Stomach (tissue), 9 donors: ENCODE data around the gene ZNF638. TPM values are rescaled to one million over a fixed set of nuclear protein-coding genes. Genes with fewer than 3 reads are reported as not detected.

Experiments used
- DNase-seq, 2 donors: peaks; one replicate each; pipeline versions ENCODE4 v3.0.0 to v3.0.0-alpha.2; 2013 to 2019
- H3K27ac ChIP-seq, 5 donors: fragments of 200-600 bp in 4 of 5; sonication (generic) in 4 of 5; one replicate each; pipeline ENCODE4 v1.5.1; 2013 to 2019; ENCODE audit warnings: mild to moderate bottlenecking in 1 of 5, moderate library complexity in 1 of 5
- H3K27me3 ChIP-seq, 3 donors: fragments of 200-600 bp; sonication (generic); one replicate each; pipeline ENCODE4 v1.5.1; 2017 to 2019; ENCODE audit warnings: mixed run types in 1 of 3
- H3K36me3 ChIP-seq, 4 donors: fragments of 200-600 bp; sonication (generic); 1 replicate in 3 of 4; 2 replicates in 1 of 4; pipeline ENCODE4 v1.5.1; 2016 to 2019
- H3K4me1 ChIP-seq, 4 donors: fragments of 200-600 bp; sonication (generic); one replicate each; pipeline ENCODE4 v1.5.1; 2016 to 2019
- H3K4me3 ChIP-seq, 4 donors: fragments of 200-600 bp; sonication (generic) in 3 of 4; one replicate each; pipeline ENCODE4 v1.5.1; 2016 to 2019; ENCODE audit warnings: mild to moderate bottlenecking in 1 of 4
- H3K9me3 ChIP-seq, 4 donors: fragments of 200-600 bp; sonication (generic); one replicate each; pipeline ENCODE4 v1.5.1; 2016 to 2019
- CTCF ChIP-seq, 7 experiments: fragments of 450-650 bp in 4 of 7; fragments of 200-600 bp in 3 of 7; sonication (generic) in 3 of 7; IDR thresholded peaks; one replicate each; pipeline ENCODE4 v1.5.1; 2016 to 2019; ENCODE audit warnings: antibody characterized with exemption in 7 of 7, control low read depth in 2 of 7, mild to moderate bottlenecking in 1 of 7
- EP300 ChIP-seq: sonication (generic); formaldehyde crosslinking; IDR thresholded peaks from one replicate; pipeline ENCODE4 v1.6.1; 2017; ENCODE audit warnings: antibody characterized with exemption
- POLR2A ChIP-seq, 4 donors: fragments of 450-650 bp; IDR thresholded peaks; one replicate each; pipeline ENCODE4 v1.6.1; 2016; ENCODE audit warnings: antibody characterized with exemption in 4 of 4, control low read depth in 2 of 4, mild to moderate bottlenecking in 1 of 4, moderate library complexity in 1 of 4
- POLR2AphosphoS5 ChIP-seq, 3 donors: sonication (generic); formaldehyde crosslinking; IDR thresholded peaks; one replicate each; pipeline ENCODE4 v1.6.1; 2016; ENCODE audit warnings: antibody characterized with exemption in 3 of 3
- WGBS, 5 donors: extraction: QIAGEN DNeasy Blood & Tissue Kit in 3 of 5; methylation state at CpG; one replicate each; pipeline versions ENCODE4 v1.1.5 to v1.1.7; 2013 to 2018; 5-methylcytosine and 5-hydroxymethylcytosine counted together
- intact Hi-C: fragments of 100-400 bp; cut with DNase I; formaldehyde crosslinking; loops from one replicate; pipeline ENCODE4 v1.15.1; 2023; ENCODE audit warnings: low total_unique reads
- polyA plus RNA-seq, 3 donors: library from polyadenylated mRNA; stranded (reverse); fragments of 200-250 nt; gene quantifications; one replicate each; pipeline ENCODE4 v1.2.3, GENCODE V29; 2013
- total RNA-seq, 5 donors: library from RNA; depleted of rRNA; stranded (reverse); fragments of >200 nt; gene quantifications; one replicate each; pipeline versions ENCODE4 v1.1.0 to v1.2.3, GENCODE V29; 2014 to 2016
- donor health status: healthy with polysubstance abuse.
- donor health status: Bipolar disorder and iron deficiency.
- donor health status: healthy.

ZNF638 gene
- total and polyA plus RNA-seq, 8 donors: 55.2 to 411 (median 127) TPM

- intact Hi-C loops: no loop called here
These were observed 114.9 kb downstream of the ZNF638 start for GRCh38 chr2:71446505-71446904.

GRCh38 chr2:71449343-71449742 is 117.8 kb downstream of the ZNF638 start:
- no peak overlapping the region for H3K27ac ChIP-seq
- no peaks in the 10 kb centered on the region for H3K9me3 ChIP-seq
- 52 to 76% (median 60%) methylated on average over 3 of the region's 3 CpGs for WGBS, 5 donors
- peaks cover 0 to 18% (median 12%) of the 10 kb centered on the region in 3 donors for H3K27me3 ChIP-seq
- intact Hi-C loops: no loop called here
- TF ChIP-seq POLR2A (IDR thresholded peaks at IDR 0.05) (no peak), CTCF (IDR thresholded peaks at IDR 0.05) (no peak), EP300 (no peak), POLR2AphosphoS5 (IDR thresholded peaks at IDR 0.05) (no peak)
- H3K4me3 ChIP-seq: no peak overlapping the region
- peaks cover 9 to 24% (median 16%) of the 10 kb centered on the region in 4 donors for H3K4me1 ChIP-seq
- H3K36me3 ChIP-seq: peaks cover 0 to under 1% (median 0%) of the 10 kb centered on the region in 4 donors
- DNase-seq: no peak

More at GRCh38 chr2:71446505-71446904, 114.9 kb downstream of the ZNF638 start:
- Histone ChIP-seq H3K36me3 (peaks cover 0 to 7% (median 2%) of the 10 kb centered on the region in 4 donors), H3K27ac (no peak overlapping the region), H3K4me3 (no peak overlapping the region), H3K4me1 (no peaks in the 10 kb centered on the region), H3K9me3 (no peaks in the 10 kb centered on the region), H3K27me3 (no peaks in the 10 kb centered on the region)
- WGBS, 5 donors: 89 to 96% (median 95%) methylated on average over 1 of the region's 1 CpG
- TF ChIP-seq POLR2A (IDR thresholded peaks at IDR 0.05) (no peak), CTCF (IDR thresholded peaks at IDR 0.05) (no peak), POLR2AphosphoS5 (IDR thresholded peaks at IDR 0.05) (no peak), EP300 (no peak)
- no peak for DNase-seq

DNA sequence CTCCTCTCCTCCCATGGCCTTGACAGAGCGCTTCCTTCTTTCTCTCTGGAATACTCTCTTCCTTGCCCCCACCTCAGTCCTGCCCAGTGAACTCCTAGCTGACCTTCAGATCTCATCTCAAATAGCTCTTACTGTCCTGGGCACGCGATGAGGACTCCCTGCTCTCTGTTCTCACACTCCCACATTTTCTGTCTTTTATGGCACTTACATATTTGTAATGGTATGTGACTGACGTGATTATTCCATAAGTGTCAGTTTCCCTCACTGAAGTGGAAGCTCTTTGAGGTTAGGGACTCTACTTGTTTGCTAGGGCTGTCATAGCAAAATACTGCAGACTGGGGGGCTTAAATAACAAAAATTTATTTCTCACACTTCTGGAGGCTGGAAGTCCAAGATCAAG is 120.1 kb downstream of the ZNF638 start:
- peak overlapping the region in 2 of 5 donors; percentile 68 to 80 for H3K27ac ChIP-seq
- H3K9me3 ChIP-seq: no peaks in the 10 kb centered on the region
- intact Hi-C loops: no loop called here
- WGBS, 5 donors: 90 to 93% (median 92%) methylated on average over 4 of the region's 4 CpGs
- peaks cover 0 to 27% (median 16%) of the 10 kb centered on the region in 3 donors for H3K27me3 ChIP-seq
- H3K4me1 ChIP-seq: peaks cover 28 to 47% (median 36%) of the 10 kb centered on the region in 4 donors
- no peaks in the 10 kb centered on the region for H3K36me3 ChIP-seq
- TF ChIP-seq POLR2A (IDR thresholded peaks at IDR 0.05) (no peak), CTCF (IDR thresholded peaks at IDR 0.05) (no peak), POLR2AphosphoS5 (IDR thresholded peaks at IDR 0.05) (no peak), EP300 (no peak)
- no peak overlapping the region for H3K4me3 ChIP-seq
- no peak for DNase-seq

GRCh38 chr2:71452565-71452964 is 121.0 kb downstream of the ZNF638 start:
- peak in 1 of 2 donors; percentile 33 for DNase-seq
- H3K36me3 ChIP-seq: no peaks in the 10 kb centered on the region
- WGBS, 5 donors: 15 to 27% (median 20%) methylated on average over 2 of the region's 2 CpGs
- intact Hi-C loops: no loop called here
- peaks cover 28 to 55% (median 41%) of the 10 kb centered on the region in 4 donors for H3K4me1 ChIP-seq
- peak overlapping the region in 1 of 4 donors; percentile 59 for H3K4me3 ChIP-seq
- TF ChIP-seq EP300 (no peak), POLR2A (IDR thresholded peaks at IDR 0.05) (no peak), CTCF (IDR thresholded peaks at IDR 0.05) (no peak), POLR2AphosphoS5 (IDR thresholded peaks at IDR 0.05) (no peak)
- H3K27ac ChIP-seq: peak overlapping the region in 2 of 5 donors; percentile 68 to 80
- H3K9me3 ChIP-seq: no peaks in the 10 kb centered on the region
- peaks cover 0 to 27% (median 16%) of the 10 kb centered on the region in 3 donors for H3K27me3 ChIP-seq
